Right lobe of liver (tissue), 4 donors: ENCODE data around the gene OR10G2.

Experiments
- POLR2A ChIP-seq: fragments of 450-650 bp; IDR thresholded peaks from one replicate; pipeline ENCODE4 v1.6.1; 2017; ENCODE audit warnings: antibody characterized with exemption, mild to moderate bottlenecking
- TF ChIP-seq, protein P1 (sequence below), 4 donors: fragments of 200-600 bp in 3 of 4; fragments of 450-650 bp in 1 of 4; IDR thresholded peaks; one replicate each; pipeline versions ENCODE4 v1.5.1 to v1.8.0; 2016 to 2022; ENCODE audit warnings: antibody characterized with exemption in 4 of 4, mild to moderate bottlenecking in 2 of 4
- donor health status: DM: no; HTN: no; CAD: no.
- donor health status: DM: no; HTN: no; CAD: no.
- donor health status: DM: no; HTN: yes; CAD: no.

DNA sequence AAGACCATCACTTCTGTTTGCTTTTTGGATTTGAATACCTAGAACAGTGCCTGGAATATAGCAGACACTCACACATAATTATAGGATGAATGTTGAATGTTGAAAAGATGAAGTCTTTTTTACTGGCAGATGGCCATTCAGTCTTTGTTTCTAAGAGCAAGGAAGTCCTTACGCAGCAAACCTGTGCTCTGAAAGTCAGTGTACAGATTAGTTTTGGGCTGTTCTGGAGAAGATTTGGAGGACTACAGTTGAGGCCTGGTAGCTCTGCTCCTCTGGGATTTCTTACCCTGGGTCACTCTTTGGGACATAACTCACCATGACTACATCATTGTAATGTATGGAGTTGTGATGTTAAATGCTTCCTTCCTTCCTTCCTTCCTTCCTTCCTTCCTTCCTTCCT is 22.2 kb upstream of the OR10G2 start:
- no peak for TF ChIP-seq POLR2A
- TF ChIP-seq, protein P1, sequence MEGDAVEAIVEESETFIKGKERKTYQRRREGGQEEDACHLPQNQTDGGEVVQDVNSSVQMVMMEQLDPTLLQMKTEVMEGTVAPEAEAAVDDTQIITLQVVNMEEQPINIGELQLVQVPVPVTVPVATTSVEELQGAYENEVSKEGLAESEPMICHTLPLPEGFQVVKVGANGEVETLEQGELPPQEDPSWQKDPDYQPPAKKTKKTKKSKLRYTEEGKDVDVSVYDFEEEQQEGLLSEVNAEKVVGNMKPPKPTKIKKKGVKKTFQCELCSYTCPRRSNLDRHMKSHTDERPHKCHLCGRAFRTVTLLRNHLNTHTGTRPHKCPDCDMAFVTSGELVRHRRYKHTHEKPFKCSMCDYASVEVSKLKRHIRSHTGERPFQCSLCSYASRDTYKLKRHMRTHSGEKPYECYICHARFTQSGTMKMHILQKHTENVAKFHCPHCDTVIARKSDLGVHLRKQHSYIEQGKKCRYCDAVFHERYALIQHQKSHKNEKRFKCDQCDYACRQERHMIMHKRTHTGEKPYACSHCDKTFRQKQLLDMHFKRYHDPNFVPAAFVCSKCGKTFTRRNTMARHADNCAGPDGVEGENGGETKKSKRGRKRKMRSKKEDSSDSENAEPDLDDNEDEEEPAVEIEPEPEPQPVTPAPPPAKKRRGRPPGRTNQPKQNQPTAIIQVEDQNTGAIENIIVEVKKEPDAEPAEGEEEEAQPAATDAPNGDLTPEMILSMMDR (IDR thresholded peaks at IDR 0.05), result no peak
